Skin of body (tissue), 3 donors: ENCODE results near the gene ZNF724. TPM values are rescaled to one million over a fixed set of nuclear protein-coding genes. Genes with fewer than 3 reads are reported as not detected.
"Not testable (repeated sequence)": the region's sequence is repeated elsewhere in the genome, so short reads cannot be mapped to it uniquely, and the experiment has no call there.

Source experiments
- DNase-seq: peaks from one replicate; lab custom pipeline; 2025; lab: John Stamatoyannopoulos, UW
- small RNA-seq: library from RNA; depleted of rRNA; stranded (forward); fragments of <200 nt; gene quantifications from one replicate; pipeline ENCODE3, GENCODE V24; 2014; ENCODE audit warnings: low replicate concordance
- total RNA-seq: library from RNA; depleted of rRNA; stranded (reverse); fragments of >200 nt; gene quantifications from one replicate; pipeline ENCODE4 v1.2.3, GENCODE V29; 2014

ZNF724 gene
- total RNA-seq, 1 donor from 2014 or later: 6.4 TPM

DNA sequence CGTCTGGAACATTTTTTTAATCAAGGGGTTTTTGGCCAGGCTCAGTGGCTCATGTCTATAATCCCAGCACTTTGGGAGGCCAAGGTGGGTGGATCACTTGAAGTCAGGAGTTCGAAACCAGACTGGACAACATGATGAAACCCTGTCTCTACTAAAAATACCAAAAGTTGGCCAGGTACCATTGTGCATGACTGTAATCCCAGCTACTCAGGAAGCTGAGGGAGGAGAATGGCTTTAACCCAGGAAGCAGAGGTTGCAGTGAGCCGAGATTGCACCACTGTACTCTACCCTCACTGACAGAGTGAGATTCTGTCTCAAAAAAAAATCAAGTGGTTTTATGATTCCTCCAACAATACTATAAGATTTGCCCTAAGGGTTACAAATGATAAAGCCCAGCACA is 3.1 kb upstream of the ZNF724 start:
- DNase-seq: not testable (repeated sequence)

DNA sequence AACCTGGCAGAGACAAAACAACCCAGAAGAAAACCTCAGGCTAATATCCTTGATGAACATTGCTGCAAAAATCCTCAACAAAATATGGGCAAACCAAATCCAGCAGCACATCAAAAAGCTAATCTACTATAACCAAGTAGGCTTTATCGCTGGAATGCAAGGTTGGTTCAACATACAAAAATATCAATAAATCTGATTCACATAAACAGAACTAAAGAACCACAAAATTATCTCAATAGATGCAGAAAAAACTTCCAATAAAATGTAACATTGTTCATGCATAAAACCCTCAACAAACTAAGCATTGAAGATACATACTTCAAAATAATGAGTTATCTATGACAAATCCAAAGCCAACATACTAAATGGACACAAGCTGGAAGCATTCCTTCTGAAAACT is 8.8 kb downstream of the ZNF724 start:
- DNase-seq: no peak

DNA sequence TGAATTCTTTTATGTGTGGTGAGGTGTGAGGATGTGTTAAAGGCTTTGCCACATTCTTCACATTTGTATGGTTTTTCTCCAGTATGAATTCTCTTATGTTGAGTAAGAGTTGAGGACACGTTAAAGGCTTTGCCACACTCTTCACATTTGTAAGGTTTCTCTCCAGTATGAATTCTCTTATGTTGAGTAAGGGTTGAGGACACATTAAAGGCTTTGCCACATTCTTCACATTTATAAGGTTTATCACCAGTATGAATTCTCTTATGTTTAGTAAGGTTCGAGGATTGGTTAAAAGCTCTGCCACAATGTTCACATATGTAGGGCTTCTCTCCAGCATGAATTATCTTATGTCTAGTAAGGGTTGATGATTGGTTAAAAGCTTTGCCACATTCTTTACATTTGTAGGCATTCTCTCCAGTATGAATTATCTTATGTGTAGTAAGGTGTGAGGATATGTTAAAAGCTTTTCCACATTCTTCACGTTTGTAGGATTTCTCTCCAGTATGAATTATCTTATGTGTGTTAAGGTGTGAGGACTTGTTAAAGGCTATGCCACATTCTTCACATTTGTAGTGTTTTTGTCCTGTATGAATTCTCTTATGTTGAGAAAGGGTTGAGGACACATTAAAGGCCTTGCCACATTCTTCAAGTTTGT is 27.1 kb downstream of the ZNF724 start:
- no peak for DNase-seq

DNA sequence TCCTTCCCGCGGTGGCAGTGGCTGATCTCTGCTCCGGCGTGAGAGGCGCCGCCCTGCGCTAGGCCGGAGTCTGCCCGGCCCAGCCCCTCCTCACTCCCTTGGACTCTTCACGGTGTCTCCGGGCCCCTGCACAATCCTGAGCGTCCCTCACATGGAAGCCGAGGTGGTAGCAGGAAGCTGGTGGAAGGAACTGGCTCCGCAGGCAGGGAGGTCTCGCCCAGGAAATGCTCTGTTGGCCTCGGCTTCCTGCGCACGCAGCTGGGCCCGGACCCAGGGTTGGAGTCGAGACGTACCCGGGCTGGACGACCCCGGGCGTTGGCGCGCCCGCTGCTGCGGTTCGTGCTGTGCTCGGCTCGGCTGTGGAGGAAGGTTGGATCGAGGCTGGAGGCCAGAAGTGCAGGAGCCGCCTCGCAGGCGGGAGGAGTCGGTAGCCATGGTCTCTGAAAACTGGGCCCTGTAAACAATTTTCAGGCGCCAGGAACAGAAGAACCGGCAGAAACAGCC is 46.3 kb downstream of the ZNF724 start:
- no peak for DNase-seq

DNA sequence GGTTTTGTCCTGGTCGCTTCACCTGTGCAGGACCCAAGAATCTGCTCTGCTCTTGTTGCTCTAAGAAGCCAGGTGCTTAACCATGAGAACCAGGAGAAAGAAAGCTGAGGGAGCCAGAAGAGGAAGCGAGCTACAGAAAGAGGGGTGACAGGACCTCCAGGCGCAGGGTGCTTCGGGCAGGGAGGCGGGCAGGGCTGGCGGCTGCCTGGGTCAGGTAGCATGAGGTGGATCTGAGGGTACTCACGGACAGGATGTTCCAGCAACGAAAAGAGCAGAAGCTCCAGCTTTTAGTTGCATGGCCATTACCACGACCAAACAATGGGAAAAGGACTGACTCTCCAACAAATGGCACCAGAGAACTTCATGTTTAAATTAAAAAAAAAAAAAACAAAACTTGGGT is 59.9 kb downstream of the ZNF724 start:
- no peak for DNase-seq

DNA sequence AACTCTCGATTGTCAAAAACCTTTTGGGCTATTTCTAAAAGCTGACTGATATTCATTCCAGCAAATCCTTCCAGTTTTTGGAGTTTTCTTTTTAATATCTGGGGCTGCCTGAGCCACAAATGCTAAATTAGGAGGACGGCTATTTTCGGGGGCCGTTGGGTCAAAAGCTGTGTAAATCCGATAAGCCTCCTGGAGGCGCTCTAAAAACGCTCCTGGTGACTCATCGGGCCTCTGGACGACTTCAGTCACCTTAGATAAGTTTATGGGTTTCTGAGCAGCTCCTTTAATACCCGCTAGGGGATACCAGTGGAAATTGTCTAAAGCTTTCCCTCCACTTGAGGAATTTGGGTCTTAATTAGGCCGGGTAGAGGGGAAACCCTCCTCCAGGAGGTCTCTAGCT is 66.9 kb downstream of the ZNF724 start:
- DNase-seq: no peak

Small RNA genes lying within 50 kb of the gene (small RNA-seq; reads per million reads assigned to genes)
- gene VN1R91P: not detected

Other genes with a start within 250 kb of the ZNF724 start
- 0.59 TPM for gene ZNF728, start 247.2 kb downstream of the ZNF724 start, total RNA-seq
- 6.8 TPM for gene ZNF730, start 133.4 kb downstream of the ZNF724 start, total RNA-seq
- 103 TPM for gene ZNF91, start 145.1 kb upstream of the ZNF724 start, total RNA-seq